Endothelial cell of umbilical vein (primary cell): Measurements from ENCODE around the gene TMEM121.

Source experiments
- CTCF ChIP-seq, 2 donors: IDR thresholded peaks; 1 replicate in 1 of 2; 2 replicates in 1 of 2; pipeline ENCODE4 v1.5.1; 2011; ENCODE audit warnings: low read length in 2 of 2, mild to moderate bottlenecking in 2 of 2, moderate library complexity in 2 of 2, control low read depth in 1 of 2, inconsistent platforms in 1 of 2, low read depth in 1 of 2; ENCODE audit not compliant: insufficient read depth in 1 of 2; ENCODE audit errors: extremely low read depth in 1 of 2
- JUN ChIP-seq: IDR thresholded peaks from 2 replicates; pipeline ENCODE4 v1.6.1; 2011; ENCODE audit warnings: borderline replicate concordance, low read depth; ENCODE audit not compliant: insufficient read length, insufficient read depth
- POLR2A ChIP-seq: IDR thresholded peaks from 2 replicates; pipeline ENCODE4 v1.6.1; 2012; ENCODE audit warnings: low read depth, mild to moderate bottlenecking, control low read depth, low read length
- POLR2AphosphoS5 ChIP-seq: IDR thresholded peaks from 2 replicates; pipeline ENCODE4 v1.6.1; 2012; ENCODE audit warnings: low read depth, mild to moderate bottlenecking, control low read depth, low read length, moderate library complexity; ENCODE audit not compliant: insufficient read depth

GRCh38 chr14:105563347-105563737 lies 37.0 kb downstream of the TMEM121 start:
- TF ChIP-seq JUN = no peak
- TF ChIP-seq CTCF (IDR thresholded peaks at IDR 0.05; ENCODE audit: extremely low read depth in 1 of 2, insufficient read depth in 1 of 2, low read depth in 1 of 2, low read length in 2 of 2) = no peak
- TF ChIP-seq POLR2A = no peak
- TF ChIP-seq POLR2AphosphoS5 = no peak
